T-helper 1 cell treated with Interleukin-12 subunit alpha and Interleukin-12 subunit beta and Interleukin-4 antibody, amounts not matched to agents 30 μg/mL and 1 μg/mL, for 36 hours (primary cell): ENCODE data around the gene C2CD3.

Experiments
- H3K27ac Mint-ChIP-seq: one replicate; pipeline ENCODE4 v1.8.0; 2021; ENCODE audit warnings: mild to moderate bottlenecking, mixed read lengths
- H3K27me3 Mint-ChIP-seq: one replicate; pipeline ENCODE4 v1.8.0; 2021; ENCODE audit warnings: low read depth, mixed read lengths
- H3K36me3 Mint-ChIP-seq: one replicate; pipeline ENCODE4 v1.8.0; 2021; ENCODE audit warnings: low read depth, mixed read lengths
- H3K4me1 Mint-ChIP-seq: one replicate; pipeline ENCODE4 v1.8.0; 2021; ENCODE audit warnings: low read depth, mixed read lengths
- H3K4me3 Mint-ChIP-seq: one replicate; pipeline ENCODE4 v1.8.0; 2021; ENCODE audit warnings: mild to moderate bottlenecking, moderate library complexity, mixed read lengths
- H3K9me3 Mint-ChIP-seq: one replicate; pipeline ENCODE4 v1.8.0; 2021; ENCODE audit warnings: mixed read lengths

The C2CD3 gene

GRCh38 chr11:74179234-74180052, 8.6 kb upstream of the C2CD3 start:
- Mint-ChIP-seq H3K9me3 (no peaks in the 10 kb centered on the region), H3K4me1 (peaks cover 8% of the 10 kb centered on the region), H3K27me3 (no peaks in the 10 kb centered on the region), H3K27ac (no peak overlapping the region), H3K4me3 (no peak overlapping the region), H3K36me3 (peaks cover 2% of the 10 kb centered on the region)

GRCh38 chr11:74175920-74176319, 5.1 kb upstream of the C2CD3 start:
- peaks cover 2% of the 10 kb centered on the region for H3K36me3 Mint-ChIP-seq
- no peak overlapping the region for H3K27ac Mint-ChIP-seq
- no peak overlapping the region for H3K4me3 Mint-ChIP-seq
- no peaks in the 10 kb centered on the region for H3K9me3 Mint-ChIP-seq
- H3K4me1 Mint-ChIP-seq: peaks cover 11% of the 10 kb centered on the region
- no peaks in the 10 kb centered on the region for H3K27me3 Mint-ChIP-seq

GRCh38 chr11:74171997-74172396, 1.2 kb upstream of the C2CD3 start:
- Mint-ChIP-seq H3K27me3 (no peaks in the 10 kb centered on the region), H3K4me3 (no peak overlapping the region), H3K4me1 (peaks cover 12% of the 10 kb centered on the region), H3K27ac (no peak overlapping the region), H3K36me3 (peaks cover 4% of the 10 kb centered on the region), H3K9me3 (no peaks in the 10 kb centered on the region)

- Mint-ChIP-seq H3K27ac (no peak overlapping the region), H3K27me3 (no peaks in the 10 kb centered on the region), H3K4me3 (no peak overlapping the region), H3K36me3 (peaks cover 7% of the 10 kb centered on the region), H3K4me1 (peaks cover 12% of the 10 kb centered on the region), H3K9me3 (no peaks in the 10 kb centered on the region)
Measured at GRCh38 chr11:74171630-74171968, 797 bp upstream of the C2CD3 start.

GRCh38 chr11:74169738-74170458, 904 bp downstream of the C2CD3 start:
- Mint-ChIP-seq H3K9me3 (no peaks in the 10 kb centered on the region), H3K36me3 (peaks cover 14% of the 10 kb centered on the region), H3K27me3 (no peaks in the 10 kb centered on the region), H3K4me3 (no peak overlapping the region), H3K4me1 (peaks cover 12% of the 10 kb centered on the region), H3K27ac (no peak overlapping the region)

- H3K27me3 Mint-ChIP-seq: no peaks in the 10 kb centered on the region
- peaks cover 7% of the 10 kb centered on the region for H3K4me1 Mint-ChIP-seq
- H3K27ac Mint-ChIP-seq: no peak overlapping the region
- H3K9me3 Mint-ChIP-seq: no peaks in the 10 kb centered on the region
- peaks cover 19% of the 10 kb centered on the region for H3K36me3 Mint-ChIP-seq
- H3K4me3 Mint-ChIP-seq: no peak overlapping the region
Measured at GRCh38 chr11:74168838-74169237, 2.0 kb downstream of the C2CD3 start.

GRCh38 chr11:74162681-74163467, 7.9 kb downstream of the C2CD3 start:
- no peak overlapping the region for H3K4me3 Mint-ChIP-seq
- no peak overlapping the region for H3K27ac Mint-ChIP-seq
- H3K36me3 Mint-ChIP-seq: peaks cover 35% of the 10 kb centered on the region
- no peaks in the 10 kb centered on the region for H3K9me3 Mint-ChIP-seq
- H3K27me3 Mint-ChIP-seq: no peaks in the 10 kb centered on the region
- H3K4me1 Mint-ChIP-seq: peaks cover 2% of the 10 kb centered on the region

GRCh38 chr11:74159642-74160041, 11.2 kb downstream of the C2CD3 start:
- no peaks in the 10 kb centered on the region for H3K9me3 Mint-ChIP-seq
- no peak overlapping the region for H3K4me3 Mint-ChIP-seq
- H3K27me3 Mint-ChIP-seq: no peaks in the 10 kb centered on the region
- peaks cover 33% of the 10 kb centered on the region for H3K36me3 Mint-ChIP-seq
- H3K4me1 Mint-ChIP-seq: peaks cover 4% of the 10 kb centered on the region
- no peak overlapping the region for H3K27ac Mint-ChIP-seq

- Mint-ChIP-seq H3K4me3 (no peak overlapping the region), H3K27ac (no peak overlapping the region), H3K36me3 (peaks cover 36% of the 10 kb centered on the region), H3K27me3 (no peaks in the 10 kb centered on the region), H3K9me3 (peaks cover 4% of the 10 kb centered on the region), H3K4me1 (peaks cover 3% of the 10 kb centered on the region)
Measured at GRCh38 chr11:74157169-74157568, 13.6 kb downstream of the C2CD3 start.

GRCh38 chr11:74154620-74155281, 16.1 kb downstream of the C2CD3 start:
- H3K27me3 Mint-ChIP-seq: no peaks in the 10 kb centered on the region
- no peak overlapping the region for H3K27ac Mint-ChIP-seq
- peaks cover 31% of the 10 kb centered on the region for H3K36me3 Mint-ChIP-seq
- H3K4me3 Mint-ChIP-seq: no peak overlapping the region
- peaks cover 4% of the 10 kb centered on the region for H3K9me3 Mint-ChIP-seq
- peaks cover 3% of the 10 kb centered on the region for H3K4me1 Mint-ChIP-seq

- H3K36me3 Mint-ChIP-seq: peaks cover 31% of the 10 kb centered on the region
- H3K27ac Mint-ChIP-seq: no peak overlapping the region
- peaks cover 4% of the 10 kb centered on the region for H3K9me3 Mint-ChIP-seq
- no peaks in the 10 kb centered on the region for H3K27me3 Mint-ChIP-seq
- no peak overlapping the region for H3K4me3 Mint-ChIP-seq
- peaks cover 6% of the 10 kb centered on the region for H3K4me1 Mint-ChIP-seq
Measured at GRCh38 chr11:74153224-74153623, 17.6 kb downstream of the C2CD3 start.

- H3K36me3 Mint-ChIP-seq: peaks cover 16% of the 10 kb centered on the region
- no peak overlapping the region for H3K4me3 Mint-ChIP-seq
- H3K9me3 Mint-ChIP-seq: no peaks in the 10 kb centered on the region
- H3K4me1 Mint-ChIP-seq: peaks cover 6% of the 10 kb centered on the region
- H3K27me3 Mint-ChIP-seq: no peaks in the 10 kb centered on the region
- no peak overlapping the region for H3K27ac Mint-ChIP-seq
Measured at GRCh38 chr11:74147199-74147929, 23.4 kb downstream of the C2CD3 start.

- Mint-ChIP-seq H3K9me3 (no peaks in the 10 kb centered on the region), H3K27ac (no peak overlapping the region), H3K4me1 (peaks cover 6% of the 10 kb centered on the region), H3K36me3 (peaks cover 12% of the 10 kb centered on the region), H3K27me3 (no peaks in the 10 kb centered on the region), H3K4me3 (no peak overlapping the region)
Measured at GRCh38 chr11:74144592-74144991, 26.2 kb downstream of the C2CD3 start.

- H3K9me3 Mint-ChIP-seq: no peaks in the 10 kb centered on the region
- H3K27me3 Mint-ChIP-seq: no peaks in the 10 kb centered on the region
- no peak overlapping the region for H3K27ac Mint-ChIP-seq
- H3K4me1 Mint-ChIP-seq: peaks cover 2% of the 10 kb centered on the region
- H3K4me3 Mint-ChIP-seq: no peak overlapping the region
- H3K36me3 Mint-ChIP-seq: peaks cover 16% of the 10 kb centered on the region
Measured at GRCh38 chr11:74142624-74143023, 28.2 kb downstream of the C2CD3 start.
